Neuronal stem cell (in vitro differentiated cells): ENCODE measurements around the gene SENP6.

Experiments used
- DNase-seq: peaks from one replicate; pipeline ENCODE4 v3.0.0-alpha.2; 2013; ENCODE audit warnings: low spot score
- H2AFZ ChIP-seq: one replicate; pipeline ENCODE4 v1.6.1; 2013; ENCODE audit warnings: mild to moderate bottlenecking, low read length, inconsistent platforms
- H2AK5ac ChIP-seq: 2 replicates; pipeline ENCODE4 v1.6.1; 2013; ENCODE audit warnings: low read depth, mild to moderate bottlenecking, inconsistent platforms, low read length, moderate library complexity, mixed read lengths
- H2BK120ac ChIP-seq: 2 replicates; pipeline ENCODE4 v1.6.1; 2013; ENCODE audit warnings: low read depth, mild to moderate bottlenecking, inconsistent platforms, low read length, moderate library complexity, mixed read lengths
- H2BK12ac ChIP-seq: one replicate; pipeline ENCODE4 v1.6.1; 2013; ENCODE audit warnings: low read length, inconsistent platforms
- H2BK15ac ChIP-seq: 2 replicates; pipeline ENCODE4 v1.6.1; 2013; ENCODE audit warnings: mild to moderate bottlenecking, low read length, inconsistent platforms, mixed read lengths
- H2BK5ac ChIP-seq: one replicate; pipeline ENCODE4 v1.6.1; 2013; ENCODE audit warnings: inconsistent platforms, mild to moderate bottlenecking, low read length, moderate library complexity
- H3K14ac ChIP-seq: one replicate; pipeline ENCODE4 v1.6.1; 2013; ENCODE audit warnings: low read length, inconsistent platforms
- H3K18ac ChIP-seq: 2 replicates; pipeline ENCODE4 v1.6.1; 2013; ENCODE audit warnings: low read length, inconsistent platforms
- H3K23ac ChIP-seq: 2 replicates; pipeline ENCODE4 v1.6.1; 2013; ENCODE audit warnings: low read depth, mild to moderate bottlenecking, mixed read lengths, low read length, inconsistent platforms; ENCODE audit not compliant: poor library complexity
- H3K27ac ChIP-seq: replicated peaks from 3 replicates; pipeline ENCODE4 v1.5.1; 2013; ENCODE audit warnings: low read length, inconsistent platforms
- H3K27me3 ChIP-seq, 3 experiments: 2 replicates each; pipeline ENCODE4 v1.6.1; 2013; ENCODE audit warnings: low read length in 3 of 3, mild to moderate bottlenecking in 2 of 3, inconsistent platforms in 1 of 3, low read depth in 1 of 3, mixed read lengths in 1 of 3, moderate library complexity in 1 of 3; ENCODE audit not compliant: control insufficient read depth in 3 of 3, insufficient read depth in 3 of 3
- H3K36me3 ChIP-seq, 2 donors: replicated peaks in 1 of 2; 2 replicates each; pipeline ENCODE4 v1.6.1; 2013; ENCODE audit warnings: low read length in 2 of 2; ENCODE audit not compliant: control insufficient read depth in 2 of 2, insufficient read depth in 2 of 2
- H3K4ac ChIP-seq: 2 replicates; pipeline ENCODE4 v1.6.1; 2013; ENCODE audit warnings: inconsistent platforms, mild to moderate bottlenecking, low read length, moderate library complexity
- H3K4me1 ChIP-seq, 2 donors: 1 replicate in 1 of 2; 2 replicates in 1 of 2; pipeline ENCODE4 v1.6.1; 2013; ENCODE audit warnings: low read length in 2 of 2, low read depth in 1 of 2; ENCODE audit not compliant: control insufficient read depth in 2 of 2, insufficient read depth in 1 of 2
- H3K4me2 ChIP-seq: one replicate; pipeline ENCODE4 v1.6.1; 2013; ENCODE audit warnings: mild to moderate bottlenecking, low read length, inconsistent platforms; ENCODE audit not compliant: insufficient read depth, poor library complexity, severe bottlenecking
- H3K4me3 ChIP-seq, 2 donors: 2 replicates each; pipeline ENCODE4 v1.5.1; 2013; ENCODE audit warnings: low read length in 2 of 2, mild to moderate bottlenecking in 2 of 2, inconsistent platforms in 1 of 2, moderate library complexity in 1 of 2
- H3K79me1 ChIP-seq: one replicate; pipeline ENCODE4 v1.6.1; 2013; ENCODE audit warnings: low read depth, mild to moderate bottlenecking, inconsistent platforms, low read length, moderate library complexity
- H3K9ac ChIP-seq: one replicate; pipeline ENCODE4 v1.6.1; 2013; ENCODE audit warnings: mild to moderate bottlenecking, low read depth, low read length, inconsistent platforms; ENCODE audit not compliant: poor library complexity
- H3K9me3 ChIP-seq, 2 donors: replicated peaks in 1 of 2; 2 replicates each; pipeline versions ENCODE3 to v1.6.1; 2013; ENCODE audit warnings: low read length in 2 of 2, mild to moderate bottlenecking in 2 of 2, inconsistent platforms in 1 of 2, low read depth in 1 of 2, mixed read lengths in 1 of 2, moderate library complexity in 1 of 2; ENCODE audit not compliant: control insufficient read depth in 2 of 2, insufficient read depth in 1 of 2
- H4K8ac ChIP-seq: one replicate; pipeline ENCODE4 v1.6.1; 2013; ENCODE audit warnings: low read depth, mild to moderate bottlenecking, inconsistent platforms, low read length, moderate library complexity
- H4K91ac ChIP-seq: one replicate; pipeline ENCODE4 v1.6.1; 2013; ENCODE audit warnings: low read length, low read depth, mild to moderate bottlenecking, inconsistent platforms; ENCODE audit not compliant: poor library complexity
- WGBS, 2 donors: extraction: QIAGEN DNeasy Blood & Tissue Kit; methylation state at CpG; one replicate each; pipeline ENCODE4 v1.1.7; 2013; ENCODE audit warnings: missing lambda C conversion rate in 2 of 2, mixed read lengths in 1 of 2; ENCODE audit not compliant: insufficient read length in 2 of 2, insufficient replicate concordance in 1 of 2; ENCODE audit errors: extremely low coverage in 2 of 2; 5-methylcytosine and 5-hydroxymethylcytosine counted together

The SENP6 gene

GRCh38 chr6:75608304-75608703, 6.6 kb downstream of the SENP6 start:
- no peak overlapping the region for H3K18ac ChIP-seq
- H3K9ac ChIP-seq, result no peak overlapping the region
- no peak overlapping the region for H2BK12ac ChIP-seq
- no peak overlapping the region for H3K23ac ChIP-seq
- H2AK5ac ChIP-seq, result no peak overlapping the region
- no peak for DNase-seq
- no peak overlapping the region for H4K91ac ChIP-seq
- H3K4me2 ChIP-seq, result no peak overlapping the region
- no CpG with 5 or more reads among the region's 3 CpGs for WGBS, 2 donors
- H2BK15ac ChIP-seq, result no peak overlapping the region
- peaks cover 7% of the 10 kb centered on the region for H3K79me1 ChIP-seq
- no peak overlapping the region for H2BK120ac ChIP-seq
- H2BK5ac ChIP-seq, result no peak overlapping the region
- no peak overlapping the region for H3K14ac ChIP-seq
- H3K27ac ChIP-seq, result no peak overlapping the region
- H3K27me3 ChIP-seq, result no peaks in the 10 kb centered on the region
- H3K36me3 ChIP-seq, result peaks cover 0 to 28% of the 10 kb centered on the region in 2 donors
- H3K4ac ChIP-seq, result no peak overlapping the region
- no peak overlapping the region for H2AFZ ChIP-seq
- peaks cover 0 to 8% of the 10 kb centered on the region in 2 donors for H3K9me3 ChIP-seq
- no peaks in the 10 kb centered on the region for H3K4me1 ChIP-seq
- no peak overlapping the region for H3K4me3 ChIP-seq
- no peak overlapping the region for H4K8ac ChIP-seq

DNA sequence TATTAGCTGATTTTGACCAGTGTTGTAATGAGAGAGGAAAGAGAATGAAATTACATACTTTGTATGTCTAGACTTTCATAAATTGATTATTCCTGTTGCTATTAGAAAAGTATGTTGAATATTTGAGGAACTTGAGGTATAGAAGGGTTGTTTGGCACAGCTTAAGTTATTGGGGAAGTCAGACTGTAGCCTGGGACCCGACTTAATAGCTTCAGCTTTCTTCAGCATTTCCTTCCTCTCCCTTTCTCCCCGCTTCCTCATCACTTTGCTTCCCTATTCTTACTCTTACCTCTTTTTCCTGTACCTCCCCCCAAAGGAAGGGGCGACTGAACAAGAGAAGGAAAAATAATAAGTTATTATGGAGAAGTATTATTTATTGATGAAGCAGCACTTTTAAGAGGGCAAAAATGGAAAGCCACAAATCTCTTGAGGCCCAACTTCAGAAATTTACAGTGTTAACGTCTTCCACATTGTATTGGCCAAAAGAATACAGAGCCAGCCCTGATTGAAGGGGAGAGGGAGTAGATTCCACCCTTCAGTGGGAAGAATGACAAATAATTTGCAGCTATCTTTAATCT, 7.4 kb downstream of the SENP6 start:
- H2AFZ ChIP-seq, result no peak overlapping the region
- no peak overlapping the region for H2AK5ac ChIP-seq
- H3K4me3 ChIP-seq, result no peak overlapping the region
- H2BK15ac ChIP-seq, result no peak overlapping the region
- no peaks in the 10 kb centered on the region for H3K4me1 ChIP-seq
- DNase-seq, result no peak
- no peak overlapping the region for H3K9ac ChIP-seq
- H3K4ac ChIP-seq, result no peak overlapping the region
- H2BK12ac ChIP-seq, result no peak overlapping the region
- no peak overlapping the region for H3K18ac ChIP-seq
- no peak overlapping the region for H3K27ac ChIP-seq
- no CpG with 5 or more reads among the region's 4 CpGs for WGBS, 2 donors
- no peak overlapping the region for H3K14ac ChIP-seq
- peaks cover 0 to 27% of the 10 kb centered on the region in 2 donors for H3K36me3 ChIP-seq
- no peak overlapping the region for H2BK5ac ChIP-seq
- peaks cover 7% of the 10 kb centered on the region for H3K79me1 ChIP-seq
- no peak overlapping the region for H4K8ac ChIP-seq
- H3K4me2 ChIP-seq, result no peak overlapping the region
- H3K23ac ChIP-seq, result no peak overlapping the region
- no peak overlapping the region for H4K91ac ChIP-seq
- H2BK120ac ChIP-seq, result no peak overlapping the region
- peaks cover 0 to 8% of the 10 kb centered on the region in 2 donors for H3K9me3 ChIP-seq
- H3K27me3 ChIP-seq, result no peaks in the 10 kb centered on the region

- H4K91ac ChIP-seq, result no peak overlapping the region
- no peak for DNase-seq
- no peak overlapping the region for H3K14ac ChIP-seq
- H2AK5ac ChIP-seq, result no peak overlapping the region
- no peak overlapping the region for H2BK15ac ChIP-seq
- peaks cover 0 to 24% of the 10 kb centered on the region in 2 donors for H3K36me3 ChIP-seq
- no peaks in the 10 kb centered on the region for H3K4me1 ChIP-seq
- peaks cover 0 to 6% of the 10 kb centered on the region in 2 donors for H3K9me3 ChIP-seq
- H3K4me3 ChIP-seq, result no peak overlapping the region
- no peak overlapping the region for H4K8ac ChIP-seq
- no peak overlapping the region for H3K9ac ChIP-seq
- H3K23ac ChIP-seq, result no peak overlapping the region
- no peak overlapping the region for H2BK5ac ChIP-seq
- no peak overlapping the region for H3K27ac ChIP-seq
- H3K18ac ChIP-seq, result no peak overlapping the region
- no peak overlapping the region for H2AFZ ChIP-seq
- H2BK120ac ChIP-seq, result no peak overlapping the region
- H3K4me2 ChIP-seq, result no peak overlapping the region
- no peaks in the 10 kb centered on the region for H3K27me3 ChIP-seq
- no peak overlapping the region for H3K4ac ChIP-seq
- H2BK12ac ChIP-seq, result no peak overlapping the region
- WGBS, 2 donors, result no CpG with 5 or more reads among the region's 6 CpGs
- H3K79me1 ChIP-seq, result peaks cover 4% of the 10 kb centered on the region
Measured at GRCh38 chr6:75609639-75610590, 8.2 kb downstream of the SENP6 start.

DNA sequence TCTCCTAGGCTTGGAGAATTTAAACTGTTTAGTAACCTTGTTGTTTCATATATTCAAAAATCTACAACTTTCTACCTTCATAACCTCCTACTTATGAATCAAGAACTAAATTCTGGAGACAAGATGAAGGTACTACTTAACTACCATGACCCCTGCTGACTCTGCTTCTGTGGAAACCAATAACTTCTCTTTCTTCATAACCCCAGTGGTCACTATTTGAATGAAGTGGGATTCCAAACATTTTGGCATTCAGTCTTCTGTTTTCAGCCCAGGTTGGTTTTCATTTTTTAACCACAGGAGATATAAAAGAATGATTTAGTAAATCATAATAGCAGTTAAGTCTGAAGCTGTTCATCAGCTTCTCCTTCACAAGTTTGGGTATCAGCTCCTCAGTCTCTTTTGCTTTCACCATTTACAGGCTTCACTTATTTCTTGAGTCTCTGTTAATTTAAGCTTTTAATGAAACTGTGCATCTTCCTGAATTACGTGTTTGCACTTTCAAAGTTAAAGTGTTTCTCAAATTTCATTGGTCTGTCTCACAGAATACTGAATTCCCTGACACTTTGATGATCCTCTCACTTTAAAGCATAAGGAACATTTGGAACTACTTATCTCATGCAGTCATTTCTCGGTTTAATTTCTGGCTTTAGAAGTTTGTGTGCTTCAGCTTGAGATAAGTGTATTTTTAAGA, 9.5 kb downstream of the SENP6 start:
- no peak for DNase-seq
- Histone ChIP-seq H3K23ac (no peak overlapping the region), H3K27ac (no peak overlapping the region), H3K36me3 (peaks cover 0 to 11% of the 10 kb centered on the region in 2 donors), H3K79me1 (peaks cover 6% of the 10 kb centered on the region), H2BK5ac (no peak overlapping the region), H3K4me1 (no peaks in the 10 kb centered on the region), H4K8ac (no peak overlapping the region), H3K4ac (no peak overlapping the region), H3K9me3 (no peaks in the 10 kb centered on the region), H2AFZ (no peak overlapping the region), H3K27me3 (no peaks in the 10 kb centered on the region), H4K91ac (no peak overlapping the region), H2AK5ac (no peak overlapping the region), H3K14ac (no peak overlapping the region), H3K9ac (no peak overlapping the region), H2BK120ac (no peak overlapping the region), H2BK12ac (no peak overlapping the region), H3K18ac (no peak overlapping the region), H2BK15ac (no peak overlapping the region), H3K4me2 (no peak overlapping the region), H3K4me3 (no peak overlapping the region)
- no CpG with 5 or more reads among the region's 2 CpGs for WGBS, 2 donors
